Occipital lobe (tissue), 2 donors: ENCODE results near the gene KCNK13. TPM values are rescaled to one million over a fixed set of nuclear protein-coding genes. Genes with fewer than 3 reads are reported as not detected.
"Not testable (repeated sequence)": the region's sequence is repeated elsewhere in the genome, so short reads cannot be mapped to it uniquely, and the experiment has no call there.

Experiments
- DNase-seq: peaks from one replicate; lab custom pipeline; 2025; lab: John Stamatoyannopoulos, UW
- total RNA-seq: library from RNA; depleted of rRNA; stranded (reverse); fragments of >200 nt; gene quantifications from one replicate; pipeline ENCODE4 v1.2.3, GENCODE V29; 2014

The KCNK13 gene
- total RNA-seq, 1 donor from 2014 or later = 1.2 TPM

DNA sequence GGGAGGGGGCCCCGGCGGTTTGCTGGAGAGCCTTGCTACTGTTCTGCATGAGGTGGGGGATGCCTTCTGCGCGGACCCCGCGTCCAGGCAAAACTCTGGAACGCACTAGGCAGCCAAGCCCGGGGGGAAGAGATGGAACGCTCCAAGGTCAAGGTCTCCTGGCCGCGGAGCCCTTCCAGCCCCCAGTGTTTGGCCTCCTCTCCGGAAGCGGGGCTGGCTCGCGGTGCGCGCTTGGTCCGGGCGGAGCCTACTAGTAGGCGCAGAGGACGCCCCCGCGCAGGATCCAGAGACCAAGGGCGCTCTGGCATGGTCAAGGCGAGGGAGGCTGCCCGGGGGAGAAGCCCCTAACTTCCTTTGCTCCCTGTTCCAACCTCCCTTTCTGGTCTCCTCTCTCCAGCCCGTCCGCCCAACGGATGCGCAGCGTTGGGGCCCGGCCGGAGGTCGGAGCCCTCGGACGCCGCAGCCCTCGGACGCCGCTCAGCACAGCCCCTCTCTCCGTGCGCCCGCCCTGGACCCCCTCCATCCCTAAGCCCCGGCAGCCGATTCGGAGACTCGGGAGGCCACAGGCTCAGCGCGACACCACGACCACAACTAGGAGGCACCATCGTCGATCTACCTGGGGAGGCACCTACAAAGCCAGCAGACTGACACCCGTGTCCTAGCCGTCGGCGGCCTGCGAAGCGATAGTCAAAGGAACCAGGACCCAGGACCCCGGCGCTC is 669 bp upstream of the KCNK13 start:
- no peak for DNase-seq

DNA sequence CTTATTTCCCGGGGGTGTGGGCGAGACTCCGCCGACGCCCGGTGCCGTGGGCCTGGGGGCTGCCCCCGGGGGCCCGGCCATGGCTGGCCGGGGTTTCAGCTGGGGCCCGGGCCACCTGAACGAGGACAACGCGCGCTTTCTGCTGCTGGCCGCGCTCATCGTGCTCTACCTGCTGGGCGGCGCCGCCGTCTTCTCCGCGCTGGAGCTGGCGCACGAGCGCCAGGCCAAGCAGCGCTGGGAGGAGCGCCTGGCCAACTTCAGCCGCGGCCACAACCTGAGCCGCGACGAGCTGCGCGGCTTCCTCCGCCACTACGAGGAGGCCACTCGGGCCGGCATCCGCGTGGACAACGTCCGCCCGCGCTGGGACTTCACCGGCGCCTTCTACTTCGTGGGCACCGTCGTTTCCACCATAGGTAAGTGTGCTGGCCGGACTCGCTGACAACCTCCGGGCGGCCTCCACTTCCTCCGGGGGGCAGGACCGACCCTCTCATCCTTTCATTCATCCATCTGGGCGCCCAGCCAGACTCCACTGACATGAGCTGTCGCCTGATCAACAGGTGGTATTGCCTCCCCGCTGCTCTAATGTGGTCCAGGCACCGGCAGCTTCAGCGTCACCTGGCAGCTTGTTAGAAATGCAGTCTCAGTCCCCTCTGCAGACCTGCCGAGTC is 467 bp downstream of the KCNK13 start:
- DNase-seq = no peak

DNA sequence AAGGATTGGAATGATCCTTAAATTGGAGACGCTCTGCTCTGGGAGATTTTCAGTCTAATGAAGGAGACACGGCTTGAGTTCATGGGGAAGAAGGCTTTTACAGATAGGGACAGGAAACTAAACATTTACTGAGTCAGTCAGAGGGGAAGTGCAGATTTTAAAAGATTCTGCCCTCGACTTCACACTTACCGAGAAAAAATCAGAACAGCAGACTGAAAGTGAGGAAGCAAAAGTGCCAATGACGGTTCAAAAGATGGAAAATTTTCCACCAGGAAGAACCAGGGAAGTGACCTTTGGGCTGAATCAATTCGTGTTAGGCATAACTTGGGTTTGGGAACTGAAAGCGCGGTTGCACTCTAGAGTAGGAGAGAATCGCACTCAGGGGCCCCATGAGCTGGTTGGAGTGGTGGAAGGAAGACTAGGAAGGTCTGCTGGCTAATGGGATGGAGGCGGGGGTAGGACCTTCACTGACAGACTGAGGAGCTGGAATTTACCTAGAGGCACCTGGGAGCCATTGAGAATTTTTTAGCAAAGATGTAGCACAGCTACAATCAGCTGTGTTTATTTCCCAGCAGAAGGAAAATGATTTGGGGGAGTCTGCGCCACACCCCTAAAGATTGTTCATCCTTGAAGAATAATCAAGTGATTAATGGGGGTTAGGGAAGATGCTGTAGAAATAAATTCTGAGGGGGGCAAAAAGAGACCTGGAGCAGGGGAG is 1.2 kb downstream of the KCNK13 start:
- no peak for DNase-seq

DNA sequence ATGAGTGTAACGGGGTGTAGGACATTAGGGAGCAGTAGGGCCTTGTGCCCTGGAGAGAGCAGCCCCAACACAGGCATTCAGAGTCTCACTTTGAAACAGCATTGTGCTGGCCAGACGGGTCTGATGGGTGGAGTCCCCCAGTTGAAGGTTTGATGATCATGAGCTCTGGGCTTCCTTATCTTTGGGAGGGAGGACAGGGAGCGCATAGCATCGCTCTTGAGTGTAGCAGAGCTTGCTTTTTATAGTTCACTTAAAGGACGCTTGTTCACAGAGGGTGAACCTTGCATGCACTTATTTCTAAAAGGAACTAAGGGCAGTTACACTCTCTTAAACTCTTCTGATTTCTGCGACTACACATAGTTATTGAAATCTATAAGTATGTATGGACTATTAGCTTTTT is 10.6 kb downstream of the KCNK13 start:
- no peak for DNase-seq

DNA sequence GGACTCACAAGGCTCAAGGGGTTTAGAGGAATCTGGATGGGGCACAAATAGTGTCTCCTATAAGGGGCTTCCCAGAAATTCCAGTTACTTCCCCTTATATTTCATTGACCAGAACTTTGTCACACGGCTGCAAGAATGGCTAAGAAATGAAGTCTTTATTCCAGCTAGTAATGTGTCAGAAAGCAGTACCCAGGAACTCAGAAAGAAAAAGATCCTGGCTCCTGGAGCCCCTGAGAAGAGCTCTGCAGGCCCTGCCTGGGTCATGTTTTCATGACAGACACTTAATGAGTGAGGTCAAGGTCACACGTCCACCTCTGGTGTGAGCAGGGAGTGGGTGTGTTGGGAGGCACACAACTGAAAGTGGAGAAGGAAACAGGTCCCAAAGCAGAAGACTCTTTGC is 17.8 kb downstream of the KCNK13 start:
- DNase-seq = no peak

DNA sequence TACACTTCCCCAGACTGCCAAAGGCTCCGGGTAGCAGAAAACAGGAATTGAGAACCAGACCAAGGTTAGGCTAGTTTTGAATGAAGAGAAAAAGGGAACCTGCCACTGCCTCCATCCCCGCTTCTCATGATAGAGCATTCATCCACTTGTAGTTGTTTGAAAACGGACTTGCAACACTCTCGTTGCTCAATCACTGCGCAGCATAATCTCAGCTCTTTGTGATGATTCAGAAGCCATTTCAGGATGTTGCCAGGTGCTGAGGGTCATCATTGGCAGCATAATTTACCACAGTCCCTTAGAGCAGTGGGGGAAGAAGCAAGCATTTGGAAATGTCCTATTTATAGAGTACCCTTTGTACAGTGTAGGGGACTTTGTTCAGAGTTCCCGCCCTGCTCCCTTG is 25.6 kb downstream of the KCNK13 start:
- DNase-seq = no peak

DNA sequence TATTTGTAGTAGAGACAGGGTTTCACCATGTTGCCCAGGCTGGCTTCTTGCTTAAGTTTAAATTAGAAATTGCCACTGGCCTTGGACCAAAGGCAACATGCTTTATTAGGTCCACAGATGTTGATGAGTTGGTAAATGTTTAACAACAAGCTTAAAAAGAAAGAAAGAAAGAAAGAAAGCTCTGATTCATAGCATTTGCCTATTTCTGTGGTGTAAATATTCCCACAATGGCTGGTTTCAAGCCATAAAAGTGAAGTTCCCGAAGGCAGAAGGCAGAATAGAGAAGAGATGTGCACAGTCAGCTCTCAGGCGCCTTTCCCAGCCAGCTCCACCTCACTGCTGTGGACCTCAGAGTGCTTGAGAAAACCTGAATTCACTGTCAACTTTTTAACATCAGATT is 26.4 kb downstream of the KCNK13 start:
- DNase-seq = no peak

DNA sequence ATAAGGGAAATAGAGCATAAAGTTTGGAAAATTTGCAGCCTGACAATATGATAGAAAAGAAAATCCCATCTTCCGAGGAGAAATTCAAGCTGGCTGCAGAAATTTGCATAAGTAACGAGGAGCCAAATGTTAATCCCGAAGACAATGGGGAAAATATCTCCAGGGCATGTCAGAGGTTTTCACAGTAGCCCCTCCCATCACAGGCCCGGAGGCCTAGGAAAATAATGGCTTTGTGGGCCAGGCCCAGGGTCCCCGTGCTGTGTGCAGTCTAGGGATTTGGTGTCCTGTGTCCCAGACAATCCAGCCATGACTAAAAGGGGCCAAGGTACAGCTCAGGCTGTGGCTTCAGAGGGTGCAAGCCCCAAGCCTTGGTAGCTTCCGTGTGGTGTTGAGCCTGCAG is 27.7 kb downstream of the KCNK13 start:
- not testable (repeated sequence) for DNase-seq

DNA sequence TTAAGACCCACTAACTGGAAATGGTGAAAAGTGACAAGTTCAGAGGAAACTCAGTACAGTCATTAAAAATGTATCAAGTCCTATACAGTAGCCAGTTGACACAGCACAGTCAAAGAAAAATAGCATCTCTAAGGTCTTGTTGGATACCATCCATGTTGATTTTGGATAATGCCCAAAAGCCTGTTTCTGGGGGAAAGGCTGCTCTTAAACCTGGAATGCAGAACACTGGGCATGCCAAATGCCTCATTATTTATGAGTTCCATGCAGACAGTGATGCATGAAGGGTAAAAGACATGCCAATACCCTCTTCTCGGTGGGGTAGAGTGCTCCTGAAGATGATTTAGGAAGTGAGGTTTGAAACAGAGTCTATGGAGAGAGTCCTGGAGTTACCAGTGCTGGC is 29.6 kb downstream of the KCNK13 start:
- DNase-seq = no peak

DNA sequence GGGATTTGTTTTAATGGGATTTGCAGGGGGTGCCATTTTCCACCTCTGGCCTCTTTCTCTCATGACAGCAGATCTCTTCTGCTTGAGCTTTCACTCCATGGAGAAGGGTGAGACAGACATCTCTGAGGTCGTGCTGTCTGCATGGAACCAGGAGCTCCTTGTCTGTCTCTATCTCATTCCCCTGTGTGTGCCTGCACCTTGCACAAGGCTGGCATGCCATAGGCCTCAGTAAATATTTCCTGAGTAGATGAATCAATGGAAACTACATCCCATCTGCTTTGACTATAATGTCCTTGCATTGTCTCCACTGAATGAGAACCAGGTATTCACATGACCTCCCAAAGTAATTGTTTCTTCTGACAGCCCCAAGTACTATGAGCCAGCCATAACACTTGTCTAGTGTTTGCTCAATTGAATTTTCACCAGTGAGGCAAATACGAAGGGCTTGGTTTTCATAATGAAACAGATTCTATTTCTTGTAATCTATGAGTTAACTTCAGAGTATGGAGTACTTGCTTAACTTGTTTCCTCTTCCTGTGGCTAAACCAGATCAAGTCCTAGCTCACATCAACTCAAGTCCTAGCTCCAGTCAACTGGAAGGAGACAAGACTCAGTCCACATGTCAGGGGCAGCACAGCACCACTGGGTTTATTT is 32.3 kb downstream of the KCNK13 start:
- no peak for DNase-seq

DNA sequence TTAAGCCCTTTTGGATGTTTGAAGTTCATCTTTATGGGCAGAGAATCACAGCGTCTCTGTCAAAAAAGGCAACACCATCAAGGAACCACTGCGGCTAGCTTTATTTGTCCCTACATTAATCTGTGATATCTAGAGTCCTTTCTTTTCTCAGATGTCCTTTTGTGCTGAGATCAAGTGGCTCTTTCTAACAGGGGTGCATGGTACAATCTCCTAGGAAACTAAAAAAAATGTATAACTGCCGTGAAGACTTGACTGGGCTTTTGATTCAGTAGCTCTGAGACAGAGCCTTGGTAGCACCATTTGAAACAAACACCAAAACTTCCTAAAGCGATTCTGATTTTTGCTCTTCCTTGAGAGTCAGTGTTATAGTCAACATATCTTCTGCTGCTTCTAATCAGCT is 33.3 kb downstream of the KCNK13 start:
- no peak for DNase-seq

DNA sequence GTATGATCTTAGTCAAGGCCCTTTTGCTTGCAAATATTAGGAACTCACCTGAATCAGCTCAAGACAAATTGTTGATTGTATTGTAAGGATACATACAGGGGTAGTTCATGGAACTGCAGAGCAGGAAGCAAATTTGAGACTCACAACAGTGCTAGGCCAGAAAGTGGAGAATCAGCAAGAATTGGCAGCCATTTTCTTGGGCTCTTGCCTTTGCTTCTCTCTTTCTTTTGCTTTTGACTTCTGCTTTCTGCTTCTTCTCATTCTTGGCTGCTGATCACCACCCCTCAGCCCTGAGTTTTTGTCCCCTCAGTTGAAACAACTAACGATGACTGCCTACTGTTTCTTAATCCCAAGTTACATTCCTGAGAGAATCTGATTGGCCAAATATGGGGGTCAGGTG is 34.8 kb downstream of the KCNK13 start:
- DNase-seq = no peak

DNA sequence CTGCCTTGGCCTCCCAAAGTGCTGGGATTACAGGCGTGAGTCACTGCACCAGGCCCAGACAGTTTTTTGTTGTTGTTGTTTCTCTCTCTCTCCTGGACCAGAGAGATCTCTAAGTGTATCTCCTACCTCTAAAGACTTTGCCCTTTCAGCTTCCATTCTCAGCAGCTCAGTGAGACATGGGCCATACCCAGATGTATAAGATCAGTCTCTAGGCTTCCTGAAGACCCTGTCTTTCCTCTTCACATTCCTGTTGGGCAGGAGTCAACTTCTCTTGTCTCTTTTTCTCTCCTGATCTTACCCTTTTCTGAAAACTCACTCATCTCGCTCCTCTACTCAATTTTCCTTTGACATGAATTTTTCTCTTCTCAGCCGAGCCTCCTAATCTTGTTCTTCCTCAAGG is 42.0 kb downstream of the KCNK13 start:
- DNase-seq = no peak

DNA sequence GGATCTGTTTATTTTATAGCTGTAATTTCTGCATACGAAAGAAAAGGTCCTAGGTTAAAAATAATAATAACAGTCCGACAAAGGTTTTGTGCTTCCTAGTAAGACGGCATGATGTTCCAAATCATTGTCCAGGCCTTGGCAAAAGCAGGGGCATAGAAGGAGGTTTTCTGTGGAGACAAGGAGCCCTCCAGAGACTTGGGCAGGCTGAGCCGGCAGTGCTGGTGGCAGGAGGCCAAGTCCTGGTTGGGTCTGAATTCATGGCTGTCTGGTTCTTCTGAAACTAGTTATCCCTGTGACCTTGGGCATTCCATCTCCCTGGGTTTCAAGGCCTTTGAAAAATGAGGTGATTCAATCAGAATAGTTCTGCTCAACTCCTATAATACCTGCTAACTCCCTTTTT is 44.0 kb downstream of the KCNK13 start:
- no peak for DNase-seq

DNA sequence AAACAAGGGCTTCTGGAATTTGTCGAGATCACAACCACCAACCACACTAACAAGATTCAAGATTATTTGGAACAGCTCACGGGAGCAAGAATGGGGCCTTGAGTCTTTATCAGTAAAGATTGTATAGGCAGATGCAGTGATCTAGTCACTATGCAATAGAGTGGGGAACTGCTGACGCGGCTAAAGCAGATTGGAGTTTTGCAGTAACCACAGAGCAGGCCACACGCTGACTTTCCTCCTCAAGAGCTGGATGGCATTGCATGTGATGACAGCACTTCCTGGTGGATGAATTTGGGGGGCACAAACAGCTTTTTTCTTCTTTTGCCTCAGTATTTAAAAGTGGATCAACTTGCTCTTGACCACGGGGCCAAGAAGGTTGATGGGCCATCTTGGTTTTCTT is 46.0 kb downstream of the KCNK13 start:
- no peak for DNase-seq

DNA sequence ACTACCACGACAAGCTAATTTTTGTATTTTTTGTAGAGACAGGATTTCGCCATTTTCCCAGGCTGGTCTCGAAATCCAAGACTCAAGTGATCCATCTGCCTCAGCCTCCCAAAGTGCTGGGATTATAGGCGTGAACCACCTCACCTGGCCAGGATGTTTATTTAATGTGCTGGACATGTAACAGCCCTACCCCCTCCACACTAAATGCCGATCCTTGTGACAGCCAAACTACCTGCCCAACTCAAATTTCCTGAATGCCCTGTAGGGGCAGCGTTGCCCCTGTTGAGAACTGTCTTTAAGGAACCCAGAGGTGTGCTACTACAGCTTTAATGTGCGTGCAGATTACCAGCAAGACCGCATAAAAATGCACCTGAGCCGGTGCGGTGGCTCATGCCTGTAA is 48.1 kb downstream of the KCNK13 start:
- no peak for DNase-seq

DNA sequence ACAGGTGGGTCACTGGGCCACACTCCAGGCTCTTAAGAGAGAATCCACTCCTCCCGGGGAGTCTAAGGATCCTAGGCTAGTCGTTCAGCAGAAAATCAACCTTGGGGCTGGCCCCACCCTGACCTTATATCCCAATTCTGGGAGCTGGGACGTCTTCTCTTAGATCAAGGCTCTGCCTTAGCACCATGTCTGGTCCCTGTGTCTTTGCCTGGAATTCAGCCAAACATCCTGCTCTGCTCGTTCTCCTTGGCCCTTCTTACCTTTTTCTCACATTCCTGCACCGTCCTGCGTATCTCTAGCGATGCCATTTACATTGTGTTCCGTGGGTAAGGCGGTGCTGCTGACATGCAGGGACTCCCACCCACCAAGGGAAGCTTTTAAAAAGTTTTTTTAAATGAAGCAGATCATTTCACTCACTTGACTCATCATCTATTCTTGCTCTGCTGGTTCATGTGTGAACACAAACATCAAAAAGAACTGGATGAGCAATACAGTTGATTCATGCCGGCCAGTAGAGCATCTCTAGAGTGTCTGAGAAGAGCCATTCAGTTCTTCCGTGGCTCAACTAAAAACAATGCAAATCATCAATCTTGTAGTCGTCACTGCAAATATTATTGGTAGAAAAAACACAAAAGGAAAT is 50.2 kb downstream of the KCNK13 start:
- no peak for DNase-seq

DNA sequence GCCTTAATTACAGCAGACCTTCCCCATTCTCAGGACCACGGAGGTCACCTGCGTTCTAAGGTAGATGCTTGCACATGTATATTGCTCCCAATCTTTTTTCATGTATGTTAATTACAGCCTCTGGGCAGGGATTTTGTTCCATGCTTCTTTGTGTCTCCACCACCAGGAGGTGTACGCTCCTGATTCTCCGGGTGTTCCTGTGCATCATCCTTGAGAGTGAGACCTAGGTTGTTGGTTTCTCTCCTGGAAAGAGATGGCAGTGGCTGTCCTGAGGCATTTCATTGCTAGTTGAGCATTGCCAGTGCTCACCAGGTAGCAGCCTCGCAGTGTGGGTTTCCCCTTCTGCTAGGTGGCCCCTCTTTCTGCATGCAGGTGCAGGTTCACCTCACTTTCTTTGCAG is 52.8 kb downstream of the KCNK13 start:
- DNase-seq = no peak

DNA sequence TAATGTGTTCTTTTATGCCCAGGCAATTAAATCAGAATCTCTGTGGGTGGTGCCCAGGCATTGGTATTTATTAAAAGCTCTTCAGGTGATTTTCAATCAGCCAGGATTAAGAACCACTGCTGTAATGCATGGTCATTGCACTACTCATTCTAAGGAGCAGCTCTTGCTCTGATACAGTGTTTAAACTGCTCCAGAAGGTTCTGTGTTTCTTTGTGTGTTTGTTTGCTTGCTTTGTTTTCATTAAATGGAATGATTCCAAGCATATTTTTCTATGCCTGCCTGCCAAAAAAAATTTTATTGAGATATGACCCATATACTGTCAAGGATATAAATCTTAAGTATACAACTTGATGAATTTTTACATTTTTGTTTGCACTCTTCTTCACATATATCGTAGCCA is 54.0 kb downstream of the KCNK13 start:
- no peak for DNase-seq

DNA sequence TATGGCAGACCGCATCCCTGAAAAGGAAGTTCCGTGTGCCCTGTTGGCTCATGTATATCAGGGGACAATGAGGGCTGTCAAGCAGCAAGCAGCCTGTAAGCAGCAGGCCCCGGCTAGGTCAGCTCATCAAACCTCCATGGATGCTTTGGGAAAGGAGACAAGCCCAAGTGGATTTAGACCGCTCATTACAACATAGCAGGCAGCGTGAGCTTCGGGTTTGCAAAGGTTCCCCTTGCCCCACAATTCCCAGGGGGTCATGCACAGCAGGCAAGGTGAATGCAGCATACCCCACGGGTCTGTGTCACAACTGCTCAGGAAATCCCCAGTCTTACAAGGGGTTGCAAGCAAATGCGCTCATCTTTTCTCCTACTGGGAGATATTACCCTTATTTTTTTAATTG is 54.6 kb downstream of the KCNK13 start:
- no peak for DNase-seq

DNA sequence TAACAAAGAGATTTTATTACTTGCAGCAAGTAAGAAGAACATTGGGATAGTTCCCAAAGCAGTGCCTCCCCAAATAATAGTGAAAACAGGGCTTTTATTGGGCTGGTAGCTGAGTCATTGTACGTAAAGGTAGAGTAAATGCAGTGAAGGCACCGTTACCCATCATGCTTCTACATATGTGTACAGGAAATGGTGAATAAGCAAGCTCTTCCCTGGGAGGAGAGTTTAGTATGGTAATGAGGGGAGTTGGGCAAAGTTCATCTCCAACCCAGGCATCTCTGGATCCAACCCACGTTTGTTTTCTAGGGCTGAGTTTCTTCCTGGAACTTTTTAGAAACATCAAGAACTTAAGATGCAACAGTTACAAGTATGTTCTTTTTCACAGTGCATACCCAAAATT is 56.2 kb downstream of the KCNK13 start:
- DNase-seq = no peak

DNA sequence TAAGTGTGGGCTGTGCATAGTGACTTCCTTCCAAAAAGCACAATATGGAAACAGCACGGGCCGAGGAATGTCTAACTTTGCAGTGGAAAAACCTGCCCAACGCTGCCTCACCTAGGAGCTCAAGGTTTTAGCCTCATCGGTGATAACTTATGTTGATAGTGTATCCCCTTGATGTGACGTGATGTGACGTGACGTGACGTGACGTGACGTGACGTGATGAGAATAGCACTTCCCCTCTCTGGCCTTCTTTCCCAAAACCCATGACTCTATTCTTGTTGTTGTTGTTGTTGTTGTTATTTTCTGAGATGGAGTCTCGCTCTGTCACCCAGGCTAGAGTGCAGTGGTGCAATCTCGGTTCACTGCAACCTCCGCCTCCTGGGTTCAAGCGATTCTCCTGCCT is 64.5 kb downstream of the KCNK13 start:
- DNase-seq = no peak
